HEK293T (cell line): ENCODE results near the gene TRAF2.

Source experiments
- CTCF ChIA-PET: fragments of 350-600 bp; formaldehyde crosslinking; extraction: SDS; loops from one replicate; lab custom pipeline; 2021; ENCODE audit warnings: antibody characterized with exemption, inconsistent platforms; lab: Yijun Ruan, JAX
- POLR2A ChIA-PET: fragments of 350-600 bp; formaldehyde crosslinking; extraction: SDS; loops from one replicate; lab custom pipeline; 2020; ENCODE audit warnings: antibody characterized with exemption, inconsistent platforms; lab: Yijun Ruan, JAX
- DNase-seq: peaks from one replicate; pipeline ENCODE4 v3.0.0; 2012; ENCODE audit warnings: mixed read lengths; ENCODE audit errors: extremely low spot score
- ARNT ChIP-seq: fragments of 450-650 bp; IDR thresholded peaks from 2 replicates; pipeline ENCODE4 v1.6.1; 2017; ENCODE audit warnings: mild to moderate bottlenecking
- BHLHE40 ChIP-seq: fragments of 450-650 bp; IDR thresholded peaks from 2 replicates; pipeline ENCODE4 v1.6.1; 2016; ENCODE audit warnings: mild to moderate bottlenecking, moderate library complexity, borderline replicate concordance
- CTBP1 ChIP-seq: fragments of 450-650 bp; IDR thresholded peaks from 2 replicates; pipeline ENCODE4 v1.6.1; 2016; ENCODE audit warnings: borderline replicate concordance
- ELF4 ChIP-seq: fragments of 450-650 bp; IDR thresholded peaks from 2 replicates; pipeline ENCODE4 v1.6.1; 2017; ENCODE audit warnings: antibody characterized with exemption
- FOXA1 ChIP-seq: fragments of 450-650 bp; IDR thresholded peaks from 2 replicates; pipeline ENCODE4 v1.6.1; 2016; ENCODE audit warnings: mild to moderate bottlenecking
- FOXK2 ChIP-seq: fragments of 450-650 bp; IDR thresholded peaks from 2 replicates; pipeline ENCODE4 v1.6.1; 2016; ENCODE audit warnings: mild to moderate bottlenecking
- FOXM1 ChIP-seq: fragments of 450-650 bp; IDR thresholded peaks from 2 replicates; pipeline ENCODE4 v1.6.1; 2017; ENCODE audit warnings: mild to moderate bottlenecking, borderline replicate concordance
- HDGF ChIP-seq: fragments of 450-650 bp; IDR thresholded peaks from 2 replicates; pipeline ENCODE4 v1.6.1; 2017; ENCODE audit warnings: antibody characterized with exemption, borderline replicate concordance
- L3MBTL2 ChIP-seq: fragments of 450-650 bp; conservative IDR thresholded peaks from 2 replicates; pipeline ENCODE4 v1.6.1; 2016; ENCODE audit warnings: mild to moderate bottlenecking
- LEF1 ChIP-seq: fragments of 450-650 bp; IDR thresholded peaks from 2 replicates; pipeline ENCODE4 v1.6.1; 2017; ENCODE audit warnings: mild to moderate bottlenecking, borderline replicate concordance
- NFRKB ChIP-seq: fragments of 450-650 bp; IDR thresholded peaks from 2 replicates; pipeline ENCODE4 v1.6.1; 2016; ENCODE audit warnings: mild to moderate bottlenecking, moderate library complexity
- SP1 ChIP-seq: fragments of 450-650 bp; IDR thresholded peaks from 2 replicates; pipeline ENCODE4 v1.6.1; 2017
- SUZ12 ChIP-seq: fragments of 450-650 bp; IDR thresholded peaks from 2 replicates; pipeline ENCODE4 v1.6.1; 2016; ENCODE audit warnings: mild to moderate bottlenecking
- TARDBP ChIP-seq: fragments of 450-650 bp; IDR thresholded peaks from 2 replicates; pipeline ENCODE4 v1.6.1; 2016
- ZNF384 ChIP-seq: fragments of 450-650 bp; IDR thresholded peaks from 2 replicates; pipeline ENCODE4 v1.6.1; 2016
- TF ChIP-seq, protein P1 (sequence below): fragments of 450-650 bp; IDR thresholded peaks from 2 replicates; pipeline ENCODE4 v1.6.1; 2016

Gene TRAF2

GRCh38 chr9:136851941-136852663, 34.2 kb upstream of the TRAF2 start, which contains the start of gene MAMDC4:
Gene MAMDC4, plus strand, starts transcription at chr9:136852346. Its CDS starts 71 bp downstream, at chr9:136852417.
- POLR2A ChIA-PET, result interaction anchor here (1.2 to 1.8 kb wide), 2 partner anchors 14 kb away, joined by 3 to 6 read pairs; partner anchors contain the start of gene EDF1
- CTCF ChIA-PET, result no interaction called here

DNA sequence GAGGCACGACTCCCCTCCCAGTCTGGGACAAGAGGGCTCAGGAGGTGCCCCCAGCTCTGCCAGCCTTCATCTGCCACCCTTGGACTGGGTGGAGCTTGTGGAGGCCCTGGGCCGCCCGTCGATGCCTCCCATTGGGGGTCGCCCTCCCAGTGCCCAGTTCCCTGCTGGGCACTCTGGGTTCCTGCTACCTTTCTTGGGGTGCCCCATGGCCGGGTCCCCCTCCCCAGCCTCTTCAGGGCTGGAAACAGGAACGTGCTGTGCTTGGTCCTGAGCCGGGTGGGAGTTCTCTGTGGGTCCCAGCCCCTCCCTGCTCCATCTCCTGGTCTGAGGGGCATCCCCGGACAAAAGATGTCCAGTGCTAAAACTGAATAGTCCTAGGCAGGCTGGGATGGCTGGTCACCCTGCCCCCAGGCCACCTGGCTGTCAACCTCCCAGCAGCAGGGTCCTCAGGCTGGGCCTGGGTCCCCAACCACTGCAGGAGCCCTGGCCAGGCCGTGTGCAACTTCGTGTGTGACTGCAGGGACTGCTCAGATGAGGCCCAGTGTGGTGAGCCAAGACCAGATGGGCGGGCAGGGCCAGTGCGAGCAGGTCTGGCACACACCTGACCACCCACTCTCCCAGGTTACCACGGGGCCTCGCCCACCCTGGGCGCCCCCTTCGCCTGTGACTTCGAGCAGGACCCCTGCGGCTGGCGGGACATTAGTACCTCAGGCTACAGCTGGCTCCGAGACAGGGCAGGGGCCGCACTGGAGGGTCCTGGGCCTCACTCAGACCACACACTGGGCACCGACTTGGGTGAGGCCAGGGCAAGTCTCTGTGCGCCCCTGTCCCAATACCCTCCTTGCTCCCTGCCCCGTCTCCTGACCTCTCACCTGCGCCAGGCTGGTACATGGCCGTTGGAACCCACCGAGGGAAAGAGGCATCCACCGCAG, 33.4 kb upstream of the TRAF2 start:
- no peak for DNase-seq
- ChIA-PET CTCF (no interaction called here), POLR2A (interaction anchor here (1.2 kb wide), 1 partner anchor 13 kb away, joined by 3 read pairs; the partner anchor contains the start of gene EDF1)
- no peak for TF ChIP-seq FOXK2
- TF ChIP-seq ELF4, result no peak
- no peak for TF ChIP-seq L3MBTL2
- no peak for TF ChIP-seq ZNF384
- no peak for TF ChIP-seq LEF1
- TF ChIP-seq NFRKB, result no peak
- no peak for TF ChIP-seq FOXA1
- TF ChIP-seq, protein P1, sequence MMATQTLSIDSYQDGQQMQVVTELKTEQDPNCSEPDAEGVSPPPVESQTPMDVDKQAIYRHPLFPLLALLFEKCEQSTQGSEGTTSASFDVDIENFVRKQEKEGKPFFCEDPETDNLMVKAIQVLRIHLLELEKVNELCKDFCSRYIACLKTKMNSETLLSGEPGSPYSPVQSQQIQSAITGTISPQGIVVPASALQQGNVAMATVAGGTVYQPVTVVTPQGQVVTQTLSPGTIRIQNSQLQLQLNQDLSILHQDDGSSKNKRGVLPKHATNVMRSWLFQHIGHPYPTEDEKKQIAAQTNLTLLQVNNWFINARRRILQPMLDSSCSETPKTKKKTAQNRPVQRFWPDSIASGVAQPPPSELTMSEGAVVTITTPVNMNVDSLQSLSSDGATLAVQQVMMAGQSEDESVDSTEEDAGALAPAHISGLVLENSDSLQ, result no peak
- no peak for TF ChIP-seq HDGF
- TF ChIP-seq SP1, result no peak
- no peak for TF ChIP-seq FOXM1
- TF ChIP-seq CTBP1, result no peak
- no peak for TF ChIP-seq SUZ12
- no peak for TF ChIP-seq BHLHE40
- TF ChIP-seq TARDBP, result no peak
- no peak for TF ChIP-seq ARNT

More at GRCh38 chr9:136851941-136852663, 34.2 kb upstream of the TRAF2 start, which contains the start of gene MAMDC4:
- TF ChIP-seq ARNT (no peak), LEF1 (no peak), SP1 (no peak), BHLHE40 (no peak), FOXM1 (no peak), SUZ12 (no peak), HDGF (no peak), L3MBTL2 (no peak), CTBP1 (no peak), ZNF384 (no peak), FOXA1 (no peak), FOXK2 (no peak), ELF4 (no peak), TARDBP (no peak), NFRKB (no peak)
- TF ChIP-seq, protein P1, result no peak
- no peak for DNase-seq

DNA sequence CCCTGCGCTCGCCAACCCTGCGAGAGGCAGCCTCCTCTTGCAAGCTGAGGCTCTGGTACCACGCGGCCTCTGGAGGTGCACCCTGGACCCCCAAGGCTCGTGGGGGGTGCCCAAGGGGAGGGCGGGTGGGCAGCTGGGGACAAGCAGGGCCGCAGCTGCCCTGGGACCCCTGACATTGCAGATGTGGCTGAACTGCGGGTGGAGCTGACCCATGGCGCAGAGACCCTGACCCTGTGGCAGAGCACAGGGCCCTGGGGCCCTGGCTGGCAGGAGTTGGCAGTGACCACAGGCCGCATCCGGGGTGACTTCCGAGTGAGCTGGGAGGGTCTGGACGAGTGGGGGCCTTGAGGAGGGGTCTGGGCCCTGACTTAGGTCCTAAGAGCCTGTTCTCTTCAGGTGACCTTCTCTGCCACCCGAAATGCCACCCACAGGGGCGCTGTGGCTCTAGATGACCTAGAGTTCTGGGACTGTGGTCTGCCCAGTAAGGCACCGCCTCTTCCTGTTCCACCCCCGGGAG, 32.7 kb upstream of the TRAF2 start:
- ChIA-PET POLR2A (no interaction called here), CTCF (no interaction called here)
- DNase-seq, result no peak
- no peak for TF ChIP-seq SP1
- TF ChIP-seq ELF4, result no peak
- TF ChIP-seq, protein P1, result no peak
- no peak for TF ChIP-seq FOXM1
- no peak for TF ChIP-seq LEF1
- no peak for TF ChIP-seq L3MBTL2

DNA sequence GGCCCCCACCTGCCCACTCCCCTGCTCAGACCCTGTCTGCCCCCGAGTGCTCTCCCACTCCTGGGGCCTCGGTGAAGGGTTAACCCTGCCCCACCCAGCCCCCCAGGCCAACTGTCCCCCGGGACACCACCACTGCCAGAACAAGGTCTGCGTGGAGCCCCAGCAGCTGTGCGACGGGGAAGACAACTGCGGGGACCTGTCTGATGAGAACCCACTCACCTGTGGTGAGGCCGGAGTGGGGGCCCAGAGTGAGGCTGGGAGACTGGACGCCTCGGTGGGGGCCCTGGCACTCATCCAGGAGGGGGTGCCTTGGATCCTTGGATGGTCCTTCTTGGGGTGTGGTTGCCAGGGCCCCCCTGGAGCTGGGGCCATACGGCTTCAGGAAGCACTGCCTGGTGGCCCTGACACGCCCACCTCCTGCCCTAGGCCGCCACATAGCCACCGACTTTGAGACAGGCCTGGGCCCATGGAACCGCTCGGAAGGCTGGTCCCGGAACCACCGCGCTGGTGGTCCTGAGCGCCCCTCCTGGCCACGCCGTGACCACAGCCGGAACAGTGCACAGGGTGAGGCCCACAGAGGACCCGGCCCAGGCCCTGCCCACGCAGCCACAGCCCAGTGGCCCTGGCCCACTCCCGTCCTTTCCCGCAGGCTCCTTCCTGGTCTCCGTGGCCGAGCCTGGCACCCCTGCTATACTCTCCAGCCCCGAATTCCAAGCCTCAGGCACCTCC, 32.0 kb upstream of the TRAF2 start:
- no peak for DNase-seq
- POLR2A ChIA-PET, result no interaction called here
- CTCF ChIA-PET, result interaction anchor here (0.6 kb wide), 1 partner anchor 181 kb away, joined by 3 read pairs; no protein-coding TSS in a partner anchor
- TF ChIP-seq BHLHE40, result no peak
- no peak for TF ChIP-seq NFRKB
- no peak for TF ChIP-seq ELF4
- no peak for TF ChIP-seq ARNT
- TF ChIP-seq FOXK2, result no peak
- no peak for TF ChIP-seq SP1
- no peak for TF ChIP-seq L3MBTL2
- no peak for TF ChIP-seq FOXA1
- TF ChIP-seq ZNF384, result no peak
- TF ChIP-seq CTBP1, result no peak
- TF ChIP-seq SUZ12, result no peak
- no peak for TF ChIP-seq LEF1
- TF ChIP-seq FOXM1, result no peak
- TF ChIP-seq, protein P1, result no peak
- TF ChIP-seq HDGF, result no peak
- TF ChIP-seq TARDBP, result no peak
